IMR-90 (cell line): ENCODE measurements around the gene PAPPA. TPM values are rescaled to one million over a fixed set of nuclear protein-coding genes. Genes with fewer than 3 reads are reported as not detected.
A peak's percentile ranks its signal among the peaks of the same experiment; 100 is the strongest.

Source experiments
- ATAC-seq: fragments of 200-7000 bp; cut with Tn5 transposase; 2 replicates; pipeline ENCODE4 v1.9.1; 2020; ENCODE audit warnings: low read depth, mild to moderate bottlenecking, moderate library complexity
- BruUV-seq: library from RNA; stranded (reverse); fragments of 400-500 nt; replicated peaks from 2 replicates; lab custom pipeline; 2021; lab: Mats Ljungman, UMichigan
- CTCF ChIA-PET: fragments of 300-600 bp; formaldehyde crosslinking; extraction: SDS; loops from one replicate; lab custom pipeline; 2021; ENCODE audit warnings: antibody characterized with exemption; lab: Yijun Ruan, JAX
- POLR2A ChIA-PET: fragments of 300-600 bp; sonication (Branson Sonifier 250); formaldehyde crosslinking; loops from one replicate; lab custom pipeline; 2022; ENCODE audit warnings: antibody characterized with exemption; ENCODE audit not compliant: unreplicated experiment; lab: Charles Lee
- DNase-seq: peaks from one replicate; pipeline ENCODE4 v3.0.0; 2013
- H2AFZ ChIP-seq: replicated peaks from 2 replicates; pipeline ENCODE3; 2013; ENCODE audit warnings: low read length, mild to moderate bottlenecking; ENCODE audit not compliant: poor library complexity
- H2AK5ac ChIP-seq: 2 replicates; pipeline ENCODE4 v1.6.1; 2013; ENCODE audit warnings: low read depth, low read length, inconsistent platforms
- H2AK9ac ChIP-seq: replicated peaks from 2 replicates; pipeline ENCODE3; 2013; ENCODE audit warnings: mild to moderate bottlenecking, low read depth, low read length, moderate library complexity; ENCODE audit not compliant: poor library complexity
- H2BK120ac ChIP-seq: 2 replicates; pipeline ENCODE4 v1.6.1; 2013; ENCODE audit warnings: low read depth, low read length, inconsistent platforms
- H2BK15ac ChIP-seq: 3 replicates; pipeline ENCODE4 v1.6.1; 2013; ENCODE audit warnings: low read depth, low read length, inconsistent platforms
- H2BK20ac ChIP-seq: 2 replicates; pipeline ENCODE4 v1.6.1; 2013; ENCODE audit warnings: low read depth, mild to moderate bottlenecking, inconsistent platforms, low read length, moderate library complexity
- H2BK5ac ChIP-seq: 2 replicates; pipeline ENCODE4 v1.6.1; 2013; ENCODE audit warnings: mild to moderate bottlenecking, low read depth, low read length, inconsistent platforms; ENCODE audit not compliant: poor library complexity, severe bottlenecking
- H3K14ac ChIP-seq: replicated peaks from 2 replicates; pipeline ENCODE4 v1.6.1; 2013; ENCODE audit warnings: low read depth, low read length, inconsistent platforms
- H3K18ac ChIP-seq: 2 replicates; pipeline ENCODE4 v1.6.1; 2013; ENCODE audit warnings: low read depth, low read length, control low read depth
- H3K23ac ChIP-seq: 2 replicates; pipeline ENCODE4 v1.6.1; 2013; ENCODE audit warnings: low read depth, low read length, inconsistent platforms
- H3K27ac ChIP-seq: 2 replicates; pipeline ENCODE4 v1.5.1; 2013; ENCODE audit warnings: mild to moderate bottlenecking, control low read depth, low read length; ENCODE audit not compliant: insufficient read depth
- H3K27me3 ChIP-seq: 2 replicates; pipeline ENCODE4 v1.6.1; 2013; ENCODE audit warnings: low read length; ENCODE audit not compliant: control insufficient read depth, insufficient read depth
- H3K36me3 ChIP-seq: 2 replicates; pipeline ENCODE4 v1.6.1; 2013; ENCODE audit warnings: low read length, mixed read lengths; ENCODE audit not compliant: control insufficient read depth, insufficient read depth
- H3K4ac ChIP-seq: 2 replicates; pipeline ENCODE4 v1.6.1; 2013; ENCODE audit warnings: low read depth, low read length, inconsistent platforms
- H3K4me1 ChIP-seq: 2 replicates; pipeline ENCODE4 v1.6.1; 2013; ENCODE audit warnings: low read length, mixed read lengths; ENCODE audit not compliant: control insufficient read depth, insufficient read depth
- H3K4me2 ChIP-seq: 2 replicates; pipeline ENCODE4 v1.6.1; 2013; ENCODE audit warnings: low read depth, mild to moderate bottlenecking, control low read depth, low read length, moderate library complexity
- H3K4me3 ChIP-seq: 2 replicates; pipeline ENCODE4 v1.5.1; 2013; ENCODE audit warnings: low read depth, mild to moderate bottlenecking, control low read depth, low read length, moderate library complexity; ENCODE audit not compliant: insufficient read depth
- H3K56ac ChIP-seq: 2 replicates; pipeline ENCODE4 v1.6.1; 2013; ENCODE audit warnings: low read length, inconsistent platforms; ENCODE audit not compliant: insufficient read depth; ENCODE audit errors: extremely low read depth
- H3K79me1 ChIP-seq, 2 experiments: 2 replicates each; pipeline ENCODE4 v1.6.1; 2013; ENCODE audit warnings: low read length in 2 of 2, inconsistent platforms in 1 of 2, low read depth in 1 of 2
- H3K9ac ChIP-seq: 2 replicates; pipeline ENCODE4 v1.6.1; 2013; ENCODE audit warnings: low read depth, low read length, control low read depth
- H3K9me1 ChIP-seq: 2 replicates; pipeline ENCODE4 v1.6.1; 2013; ENCODE audit warnings: low read length, inconsistent platforms; ENCODE audit not compliant: insufficient read depth
- H3K9me3 ChIP-seq: 2 replicates; pipeline ENCODE4 v1.6.1; 2013; ENCODE audit warnings: low read length; ENCODE audit not compliant: control insufficient read depth, insufficient read depth
- H4K20me1 ChIP-seq: 2 replicates; pipeline ENCODE4 v1.6.1; 2013; ENCODE audit warnings: low read length, inconsistent platforms; ENCODE audit not compliant: insufficient read depth
- H4K5ac ChIP-seq: 2 replicates; pipeline ENCODE4 v1.6.1; 2013; ENCODE audit warnings: mild to moderate bottlenecking, low read depth, low read length, control low read depth
- H4K8ac ChIP-seq, 2 experiments: 2 replicates each; pipeline ENCODE4 v1.6.1; 2013; ENCODE audit warnings: low read depth in 2 of 2, low read length in 2 of 2, control low read depth in 1 of 2, inconsistent platforms in 1 of 2
- H4K91ac ChIP-seq: 2 replicates; pipeline ENCODE4 v1.6.1; 2013; ENCODE audit warnings: low read depth, low read length, inconsistent platforms; ENCODE audit not compliant: insufficient read depth
- BHLHE40 ChIP-seq: fragments of 150-350 bp; IDR thresholded peaks from 2 replicates; pipeline ENCODE4 v1.6.1; 2016; ENCODE audit warnings: mild to moderate bottlenecking, low read depth, low read length
- CEBPB ChIP-seq: IDR thresholded peaks from 2 replicates; pipeline ENCODE4 v1.6.1; 2012; ENCODE audit warnings: low read depth, low read length, improper control_type of control experiment
- CHD1 ChIP-seq: IDR thresholded peaks from 2 replicates; pipeline ENCODE4 v1.6.1; 2012; ENCODE audit warnings: low read depth, low read length, improper control_type of control experiment
- CTCF ChIP-seq: conservative IDR thresholded peaks from 2 replicates; pipeline ENCODE4 v1.5.1; 2012; ENCODE audit warnings: mild to moderate bottlenecking, low read depth, low read length, improper control_type of control experiment
- ELK1 ChIP-seq: fragments of 150-350 bp; IDR thresholded peaks from 2 replicates; pipeline ENCODE4 v1.6.1; 2016; ENCODE audit warnings: low read depth, mild to moderate bottlenecking, low read length, moderate library complexity, borderline replicate concordance
- FOS ChIP-seq: fragments of 150-350 bp; IDR thresholded peaks from 2 replicates; pipeline ENCODE4 v1.6.1; 2016; ENCODE audit warnings: low read depth, low read length
- MAFK ChIP-seq: IDR thresholded peaks from 2 replicates; pipeline ENCODE4 v1.6.1; 2012; ENCODE audit warnings: low read depth, low read length, improper control_type of control experiment
- MAZ ChIP-seq: IDR thresholded peaks from 2 replicates; pipeline ENCODE4 v1.6.1; 2012; ENCODE audit warnings: low read depth, mild to moderate bottlenecking, low read length, improper control_type of control experiment, moderate library complexity, borderline replicate concordance
- MXI1 ChIP-seq: IDR thresholded peaks from 2 replicates; pipeline ENCODE4 v1.6.1; 2012; ENCODE audit warnings: low read depth, mild to moderate bottlenecking, low read length, moderate library complexity, borderline replicate concordance
- NFE2L2 ChIP-seq: fragments of 150-350 bp; IDR thresholded peaks from 2 replicates; pipeline ENCODE4 v1.6.1; 2016; ENCODE audit warnings: low read depth, mild to moderate bottlenecking, low read length
- POLR2A ChIP-seq: IDR thresholded peaks from 2 replicates; pipeline ENCODE4 v1.6.1; 2012; ENCODE audit warnings: mild to moderate bottlenecking, low read depth, low read length
- RAD21 ChIP-seq: IDR thresholded peaks from 2 replicates; pipeline ENCODE4 v1.6.1; 2012; ENCODE audit warnings: low read length, improper control_type of control experiment
- RFX5 ChIP-seq: IDR thresholded peaks from 2 replicates; pipeline ENCODE4 v1.8.0; 2012; ENCODE audit warnings: low read depth, mild to moderate bottlenecking, low read length, moderate library complexity
- SMC3 ChIP-seq: fragments of 150-350 bp; IDR thresholded peaks from 2 replicates; pipeline ENCODE4 v1.6.1; 2016; ENCODE audit warnings: low read depth, mild to moderate bottlenecking, antibody characterized with exemption, low read length, moderate library complexity
- USF2 ChIP-seq: fragments of 150-350 bp; IDR thresholded peaks from 2 replicates; pipeline ENCODE4 v1.6.1; 2017; ENCODE audit warnings: mild to moderate bottlenecking, antibody characterized with exemption, low read length, low read depth
- WGBS, 2 experiments: methylation state at CpG; one replicate each; pipeline versions ENCODE4 v1.1.5 to v1.1.7; 2013; ENCODE audit warnings: missing lambda C conversion rate in 2 of 2; ENCODE audit not compliant: insufficient read length in 1 of 2; ENCODE audit errors: extremely low coverage in 2 of 2; 5-methylcytosine and 5-hydroxymethylcytosine counted together
- dilution Hi-C: fragments of 300-500 bp; cut with HindIII; formaldehyde crosslinking; loops from one replicate; pipeline ENCODE4 v1.14.3; 2018; ENCODE audit warnings: low sequenced_read_pairs; ENCODE audit not compliant: unreplicated experiment
- in situ Hi-C: fragments of 300-500 bp; cut with MboI; formaldehyde crosslinking; loops from 3 replicates; pipeline ENCODE4 v1.14.3; 2019; ENCODE audit warnings: low sequenced_read_pairs, inconsistent platforms, mixed read lengths
- intact Hi-C: fragments of 100-400 bp; cut with micrococcal nuclease; formaldehyde crosslinking; loops from 2 replicates; pipeline ENCODE4 v1.10.0; 2022
- polyA plus RNA-seq, 3 experiments: library from polyadenylated mRNA; depleted of rRNA; stranded (reverse); fragments of >200 nt; gene quantifications; 2 replicates each; pipeline ENCODE4 v1.2.3, GENCODE V29; 2012; ENCODE audit warnings: low replicate concordance in 1 of 3
- total RNA-seq: library from RNA; depleted of rRNA; stranded (reverse); fragments of >200 nt; gene quantifications from 2 replicates; pipeline ENCODE4 v1.2.3, GENCODE V29; 2012

Gene PAPPA
- total and polyA plus RNA-seq, 2 of the 4 experiments (the other 2 are of a cell fraction), result 8.3 to 12.4 TPM

GRCh38 chr9:116115761-116116353 lies 37.7 kb upstream of the PAPPA start:
- H2BK15ac ChIP-seq, result peak overlapping the region; percentile 29; the same call in 1 of the 3 replicates
- CTCF ChIA-PET, result no interaction called here
- peak overlapping the region; percentile 8; the same call in 1 of the 2 replicates for H4K91ac ChIP-seq
- WGBS, 2 experiments, result 100% methylated on average over 1 of the region's 6 CpGs; no CpG with 5 or more reads in 1 of the 2 experiments
- H3K27me3 ChIP-seq, result no peaks in the 10 kb centered on the region
- no peaks in the 10 kb centered on the region for H3K79me1 ChIP-seq
- peak overlapping the region; percentile 49 for H4K5ac ChIP-seq
- peak overlapping the region; percentile 34; the same call in 1 of the 2 replicates for H3K27ac ChIP-seq
- no peak overlapping the region for H2AK9ac ChIP-seq
- in situ Hi-C loops, result no loop called here
- H3K9ac ChIP-seq, result 0 out of 2 replicates have a peak overlapping the region, but pooled peaks have one; percentile 53
- peak overlapping the region; percentile 6 for H2AFZ ChIP-seq
- no peak overlapping the region for H2AK5ac ChIP-seq
- peak overlapping the region; percentile 28 for H2BK5ac ChIP-seq
- POLR2A ChIA-PET, result no interaction called here
- H2BK20ac ChIP-seq, result peak overlapping the region; percentile 70
- no peaks in the 10 kb centered on the region for H3K9me3 ChIP-seq
- H3K4me3 ChIP-seq, result no peak overlapping the region
- no peaks in the 10 kb centered on the region for H3K36me3 ChIP-seq
- BruUV-seq, result no TSS peak
- intact Hi-C loops, result no loop called here
- peak overlapping the region; percentile 75 for H3K4me2 ChIP-seq
- peak overlapping the region; percentile 79 for H3K18ac ChIP-seq
- dilution Hi-C loops, result no loop called here
- peaks cover 7% of the 10 kb centered on the region for H3K4me1 ChIP-seq
- peak overlapping the region; percentile 70; the same call in 1 of the 2 replicates for H2BK120ac ChIP-seq
- H4K8ac ChIP-seq, result peak overlapping the region in 1 of 2 experiments; percentile 76; a peak in 2 of 4 replicates
- no peak overlapping the region for H3K56ac ChIP-seq
- peak; percentile 66 for ATAC-seq
- H3K9me1 ChIP-seq, result no peaks in the 10 kb centered on the region
- DNase-seq, result peak; percentile 78
- 0 out of 2 replicates have a peak overlapping the region, but pooled peaks have one; percentile 10 for H3K14ac ChIP-seq
- peak overlapping the region; percentile 2; the same call in 1 of the 2 replicates for H3K4ac ChIP-seq
- H3K23ac ChIP-seq, result peak overlapping the region; percentile 28; the same call in 1 of the 2 replicates
- H4K20me1 ChIP-seq, result no peaks in the 10 kb centered on the region
- no peak for TF ChIP-seq NFE2L2
- no peak for TF ChIP-seq MXI1
- no peak for TF ChIP-seq MAZ
- TF ChIP-seq ELK1, result no peak
- no peak for TF ChIP-seq POLR2A
- no peak for TF ChIP-seq RFX5
- TF ChIP-seq CHD1, result no peak
- TF ChIP-seq BHLHE40, result no peak
- no peak for TF ChIP-seq CEBPB
- no peak for TF ChIP-seq USF2
- TF ChIP-seq SMC3, result no peak
- TF ChIP-seq RAD21, result no peak
- no peak for TF ChIP-seq CTCF
- no peak for TF ChIP-seq FOS
- no peak for TF ChIP-seq MAFK
